ENCODE data around the gene INS. TPM values are rescaled to one million over a fixed set of nuclear protein-coding genes. Genes with fewer than 3 reads are reported as not detected.

INS gene
- total and polyA plus RNA-seq, 10 of the 15 experiments (the other 5 are each of a cell fraction or from before 2014, with no cell fraction given) = not detected

DNA sequence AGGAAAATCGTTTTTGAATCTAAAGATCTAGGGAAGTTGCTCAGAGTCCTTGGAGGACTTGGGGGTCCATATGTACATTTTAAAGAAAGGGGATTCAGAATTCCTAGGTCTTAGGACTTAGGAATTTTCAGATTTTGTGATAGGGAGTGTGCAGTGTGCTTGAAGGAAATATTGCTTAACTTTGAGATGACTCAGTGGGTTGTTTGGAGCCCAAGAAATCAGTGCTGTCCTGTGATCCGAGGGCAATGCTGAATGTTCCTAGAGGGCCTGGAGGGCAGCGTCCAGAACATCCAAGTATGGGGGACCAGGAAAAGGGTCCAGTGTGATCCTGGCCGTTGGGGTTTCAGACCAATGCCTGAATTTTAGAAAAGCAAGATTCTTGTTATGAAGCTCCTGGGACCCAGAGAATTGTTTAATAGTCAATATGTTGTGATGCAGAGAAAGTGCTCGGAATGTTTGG, 18.7 kb downstream of the INS start:
- intact Hi-C loops (cut with micrococcal nuclease; ENCODE audit: unreplicated experiment) (no loop called here), in situ Hi-C loops (cut with MboI) (no loop called here)
- Histone ChIP-seq H3K4me2 (ENCODE audit: control insufficient read depth, insufficient read depth) (no peak overlapping the region), H3K4me1 (ENCODE audit: control insufficient read depth, insufficient read depth, low read length) (no peaks in the 10 kb centered on the region), H3K9ac (ENCODE audit: control insufficient read depth, insufficient read depth, low read length) (no peak overlapping the region), H3K27me3 (replicated peaks in 1 of 2; ENCODE audit: control insufficient read depth in 2 of 2, insufficient read depth in 2 of 2, low read length in 1 of 2) (peaks cover 2 to 8% of the 10 kb centered on the region in 2 experiments; a peak in 3 of 4 replicates), H3K79me2 (ENCODE audit: control insufficient read depth, insufficient read depth, low read length) (no peaks in the 10 kb centered on the region), H2AFZ (ENCODE audit: control insufficient read depth, low read depth, low read length) (no peak overlapping the region), H3K4me3 (no peak overlapping the region), H4K20me1 (ENCODE audit: control insufficient read depth, insufficient read depth) (no peaks in the 10 kb centered on the region), H3K9me3 (replicated peaks; ENCODE audit: control insufficient read depth, insufficient read depth, low read length) (no peaks in the 10 kb centered on the region), H3K36me3 (ENCODE audit: control insufficient read depth in 2 of 2, insufficient read depth in 2 of 2, low read length in 1 of 2) (no peaks in the 10 kb centered on the region), H3K27ac (ENCODE audit: control insufficient read depth, insufficient read depth) (no peak overlapping the region)
- WGBS (ENCODE audit: insufficient coverage, insufficient replicate concordance, low lambda C conversion rate, missing lambda C conversion rate) = 0% methylated on average over 5 of the region's 5 CpGs
- no TSS peak for BruUV-seq (replicated peaks)
- RAD21 ChIA-PET (ENCODE audit: unreplicated experiment) = interaction anchor here (1.6 kb wide), 1 partner anchor 9 kb away, joined by 4 read pairs; no protein-coding TSS in a partner anchor
- no peak for FAIRE-seq
- CTCF ChIA-PET = interaction anchor here (1.4 to 3.1 kb wide), 2 partner anchors 9 to 106 kb away, joined by 4 to 19 read pairs; no protein-coding TSS in a partner anchor
- TF ChIP-seq, protein P1, sequence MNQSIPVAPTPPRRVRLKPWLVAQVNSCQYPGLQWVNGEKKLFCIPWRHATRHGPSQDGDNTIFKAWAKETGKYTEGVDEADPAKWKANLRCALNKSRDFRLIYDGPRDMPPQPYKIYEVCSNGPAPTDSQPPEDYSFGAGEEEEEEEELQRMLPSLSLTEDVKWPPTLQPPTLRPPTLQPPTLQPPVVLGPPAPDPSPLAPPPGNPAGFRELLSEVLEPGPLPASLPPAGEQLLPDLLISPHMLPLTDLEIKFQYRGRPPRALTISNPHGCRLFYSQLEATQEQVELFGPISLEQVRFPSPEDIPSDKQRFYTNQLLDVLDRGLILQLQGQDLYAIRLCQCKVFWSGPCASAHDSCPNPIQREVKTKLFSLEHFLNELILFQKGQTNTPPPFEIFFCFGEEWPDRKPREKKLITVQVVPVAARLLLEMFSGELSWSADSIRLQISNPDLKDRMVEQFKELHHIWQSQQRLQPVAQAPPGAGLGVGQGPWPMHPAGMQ (IDR thresholded peaks at IDR 0.05; ENCODE audit: borderline replicate concordance) = no peak
- no peak for TF ChIP-seq STAT1 (conservative IDR thresholded peaks at IDR 0.05)
- TF ChIP-seq MEF2A (IDR thresholded peaks at IDR 0.05; ENCODE audit: insufficient read depth, low read depth, low read length) = no peak
- DNase-seq (ENCODE audit: low read depth, low spot score) = no peak
- no peak for ATAC-seq
- SMC1A ChIA-PET (ENCODE audit: uncharacterized antibody, unreplicated experiment) = interaction anchor here (0.6 to 1.3 kb wide), 3 partner anchors 8 to 9 kb away, joined by 3 to 7 read pairs (median 3); no protein-coding TSS in a partner anchor
- POLR2A ChIA-PET = no interaction called here
